Limb (tissue), 2 donors: ENCODE data around the gene TNRC6C.

Experiments used
- DNase-seq, 2 donors: peaks; one replicate each; pipeline ENCODE4 v3.0.0-alpha.2; 2016; ENCODE audit errors: extremely low spot score in 2 of 2

TNRC6C gene

GRCh38 chr17:78010759-78011158 is 52.3 kb downstream of the TNRC6C start:
- DNase-seq, result no peak

DNA sequence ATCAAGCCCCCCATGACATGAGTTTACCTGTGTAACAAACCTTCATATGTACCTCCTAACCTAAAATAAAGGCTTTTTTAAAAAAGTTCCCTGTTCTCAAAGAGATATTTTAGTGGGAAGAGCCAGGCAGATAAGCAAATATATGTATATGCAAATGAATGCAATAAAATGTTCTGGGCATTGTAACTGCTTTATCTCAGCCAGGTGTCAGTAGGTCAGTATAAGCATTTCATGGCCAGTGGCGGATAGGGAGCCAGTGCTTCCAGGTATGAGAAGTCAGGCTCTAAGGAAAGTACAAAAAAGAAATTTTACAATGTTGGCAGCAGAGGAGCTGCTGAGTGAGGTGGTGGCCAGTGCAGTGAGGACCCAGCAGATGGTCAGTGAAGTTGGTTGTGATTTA is 53.9 kb downstream of the TNRC6C start:
- DNase-seq, result no peak

- peak; percentile 60 to 81 for DNase-seq
Measured at GRCh38 chr17:78013683-78014467, 55.4 kb downstream of the TNRC6C start.

- no peak for DNase-seq
Measured at GRCh38 chr17:78014646-78015045, 56.1 kb downstream of the TNRC6C start.

GRCh38 chr17:78016852-78017251 is 58.3 kb downstream of the TNRC6C start:
- DNase-seq, result no peak

GRCh38 chr17:78019367-78019975 is 61.0 kb downstream of the TNRC6C start:
- DNase-seq, result peak in 1 of 2 donors; percentile 66

GRCh38 chr17:78019976-78020716 is 61.6 kb downstream of the TNRC6C start:
- no peak for DNase-seq

DNA sequence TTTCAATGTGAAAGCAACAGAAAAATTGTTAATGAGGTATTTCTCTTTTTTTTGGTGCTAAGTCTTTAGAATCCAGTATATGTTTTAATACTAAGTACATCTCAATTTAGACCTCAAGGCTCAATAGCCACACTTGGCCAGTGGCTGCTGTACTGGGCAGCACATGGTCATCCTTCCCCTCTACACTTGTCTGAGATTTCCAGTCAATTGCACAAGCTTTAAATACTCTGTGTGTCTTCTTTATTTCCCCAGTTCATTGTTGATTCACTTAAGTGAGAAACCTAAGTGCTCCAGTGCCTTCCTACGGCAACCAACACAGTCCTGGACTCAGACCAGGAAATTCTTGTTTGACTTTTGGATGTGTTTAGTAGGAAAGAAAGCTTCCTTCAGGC is 62.2 kb downstream of the TNRC6C start:
- no peak for DNase-seq

DNA sequence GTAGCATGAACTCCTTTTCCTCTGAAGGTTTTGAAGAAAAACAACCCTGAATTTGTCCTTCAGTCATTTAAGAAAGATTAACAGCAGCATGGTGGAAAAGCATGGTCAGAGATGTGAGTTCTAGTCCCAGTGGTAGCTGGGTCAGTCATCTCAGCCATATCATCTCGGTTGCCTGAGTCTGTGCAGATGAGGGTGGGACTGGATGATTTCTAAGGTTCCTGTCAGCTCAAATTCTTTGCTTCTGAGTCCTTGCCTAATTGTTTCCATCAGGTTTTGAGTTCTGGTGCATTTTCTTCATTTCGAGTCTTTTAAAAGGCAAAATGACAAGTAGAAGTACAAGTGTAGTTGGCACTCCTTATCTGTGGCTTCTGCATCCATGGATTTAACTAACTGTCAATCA is 63.9 kb downstream of the TNRC6C start:
- DNase-seq, result no peak

GRCh38 chr17:78023042-78023441 is 64.5 kb downstream of the TNRC6C start:
- DNase-seq, result no peak

- no peak for DNase-seq
Measured at GRCh38 chr17:78026381-78026780, 67.9 kb downstream of the TNRC6C start.

- no peak for DNase-seq
Measured at GRCh38 chr17:78027121-78027520, 68.6 kb downstream of the TNRC6C start.

- no peak for DNase-seq
Measured at GRCh38 chr17:78029697-78030096, 71.2 kb downstream of the TNRC6C start.

DNA sequence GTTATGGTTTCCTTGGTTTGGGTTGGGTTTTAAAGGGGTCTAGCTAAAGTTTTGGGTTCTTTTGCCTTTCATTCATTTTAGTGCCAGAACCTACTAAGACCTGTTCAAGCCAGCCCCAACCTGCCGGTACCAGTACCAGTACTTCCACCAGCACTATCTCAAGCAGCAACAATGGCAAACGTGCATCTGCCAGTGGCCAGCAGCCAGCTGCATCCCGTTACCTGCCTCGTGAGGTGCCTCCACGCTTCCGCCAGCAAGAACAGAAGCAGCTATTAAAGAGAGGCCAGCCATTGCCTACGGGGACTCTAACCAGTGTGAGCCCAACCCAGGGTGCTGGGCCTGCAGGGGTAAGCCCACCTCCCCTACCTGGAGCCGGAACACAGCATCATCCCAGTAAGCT is 72.9 kb downstream of the TNRC6C start:
- DNase-seq, result no peak

DNA sequence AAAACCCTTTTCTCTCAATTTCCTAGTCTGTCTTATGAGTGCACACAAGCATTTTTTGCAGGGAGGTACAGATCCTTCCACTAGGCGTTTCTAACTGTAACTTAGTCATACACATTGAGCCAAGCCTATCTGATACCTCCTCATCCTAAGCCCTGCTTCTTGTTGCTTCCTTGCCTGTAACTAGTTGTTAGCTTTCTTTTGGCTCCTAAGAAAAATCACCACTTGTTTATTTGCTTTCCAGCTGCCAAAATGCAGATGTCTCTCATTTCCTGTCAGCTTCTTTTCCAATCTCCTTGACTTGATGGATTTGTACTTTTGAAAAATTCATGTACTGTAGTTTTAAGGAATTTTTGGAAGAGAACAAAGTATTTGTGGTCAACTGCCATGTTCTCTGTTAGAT is 73.7 kb downstream of the TNRC6C start:
- DNase-seq, result peak in 1 of 2 donors; percentile 14

- no peak for DNase-seq
Measured at GRCh38 chr17:78034429-78035091, 76.1 kb downstream of the TNRC6C start.

- no peak for DNase-seq
Measured at GRCh38 chr17:78037280-78037679, 78.8 kb downstream of the TNRC6C start.

DNA sequence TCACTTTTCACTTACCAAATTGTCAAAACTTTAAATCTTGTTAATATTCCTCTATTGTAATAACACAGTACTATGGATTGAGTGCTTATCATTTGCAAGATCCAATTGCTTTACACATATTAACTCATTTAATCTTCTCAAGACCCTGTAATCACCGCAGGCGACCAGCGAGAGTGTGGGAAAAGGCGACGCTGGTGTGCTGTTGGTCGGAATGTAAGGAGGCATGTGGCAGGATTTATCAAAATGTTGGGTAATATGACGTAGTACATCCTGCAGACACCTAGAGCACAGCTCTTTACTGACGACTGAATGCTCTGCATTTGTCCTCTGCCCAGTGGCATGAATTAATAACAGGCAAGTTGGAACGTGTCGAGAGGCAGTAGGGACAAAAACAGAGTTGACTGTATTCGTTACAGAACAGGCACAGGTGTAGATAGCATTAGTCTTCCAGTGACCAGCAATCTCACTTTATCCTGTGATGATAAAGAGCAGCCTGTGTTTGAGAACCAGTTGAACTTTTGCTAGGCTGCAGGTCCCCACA is 80.3 kb downstream of the TNRC6C start:
- DNase-seq, result no peak

DNA sequence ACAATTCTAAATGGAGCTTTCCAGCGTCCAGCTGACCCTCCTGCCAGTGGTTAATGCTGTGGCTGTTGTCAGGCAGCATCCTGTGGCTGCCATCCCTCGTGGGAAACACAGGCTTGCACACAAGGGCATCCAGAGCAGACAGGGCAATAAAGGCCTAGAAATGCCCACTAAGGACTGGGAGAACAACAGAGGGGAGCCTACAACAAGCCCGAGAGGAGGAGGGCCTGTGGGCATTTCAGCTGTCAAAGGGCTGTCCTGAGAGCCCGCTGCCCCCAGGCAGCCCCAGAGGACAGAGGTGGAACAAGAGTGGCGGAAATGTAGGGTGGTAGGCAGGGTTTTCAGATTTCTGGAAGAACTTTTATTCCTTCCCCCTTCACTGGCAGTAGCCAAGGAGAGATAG is 81.1 kb downstream of the TNRC6C start:
- no peak for DNase-seq

- peak; percentile 62 to 64 for DNase-seq
Measured at GRCh38 chr17:78040440-78041385, 82.2 kb downstream of the TNRC6C start.
